Panc1 (cell line): ENCODE data around the gene KRTDAP.

ENCODE experiments used
- CTCF ChIP-seq: fragments of 450-650 bp; IDR thresholded peaks from 2 replicates; pipeline ENCODE4 v1.5.1; 2017; ENCODE audit warnings: mild to moderate bottlenecking
- POLR2AphosphoS5 ChIP-seq: IDR thresholded peaks from 2 replicates; pipeline ENCODE4 v1.6.1; 2012; ENCODE audit warnings: mild to moderate bottlenecking, low read depth, low read length, moderate library complexity
- REST ChIP-seq, 2 experiments: IDR thresholded peaks; 2 replicates each; pipeline ENCODE4 v1.6.1; 2011 to 2012; ENCODE audit warnings: low read depth in 2 of 2, control low read depth in 1 of 2, low read length in 1 of 2, mild to moderate bottlenecking in 1 of 2, moderate library complexity in 1 of 2; ENCODE audit not compliant: insufficient read depth in 1 of 2
- SIN3A ChIP-seq: IDR thresholded peaks from 2 replicates; pipeline ENCODE4 v1.6.1; 2012; ENCODE audit warnings: low read depth, mild to moderate bottlenecking, low read length, moderate library complexity, borderline replicate concordance; ENCODE audit not compliant: insufficient read depth

GRCh38 chr19:35509018-35509652 lies 18.9 kb upstream of the KRTDAP start:
- no peak for TF ChIP-seq CTCF
- no peak for TF ChIP-seq REST (IDR thresholded peaks at IDR 0.05; ENCODE audit: insufficient read depth in 1 of 2, low read depth in 2 of 2, low read length in 1 of 2)
- TF ChIP-seq POLR2AphosphoS5, result no peak
- TF ChIP-seq SIN3A, result no peak
